GM23338 (cell line): ENCODE data around the gene GJA10.

Experiments used
- EZH2phosphoT487 ChIP-seq: fragments of 200-600 bp; sonication (generic); IDR thresholded peaks from one replicate; pipeline ENCODE4 v1.8.1; 2018; ENCODE audit warnings: antibody characterized with exemption; ENCODE audit not compliant: unreplicated experiment
- JUNB ChIP-seq: IDR thresholded peaks from one replicate; pipeline ENCODE4 v1.6.1; 2016; ENCODE audit warnings: antibody characterized with exemption; ENCODE audit not compliant: unreplicated experiment
- NANOG ChIP-seq: IDR thresholded peaks from 2 replicates; pipeline ENCODE4 v1.6.1; 2016; ENCODE audit warnings: antibody characterized with exemption, borderline replicate concordance
- STAT1 ChIP-seq: IDR thresholded peaks from one replicate; pipeline ENCODE4 v1.6.1; 2016; ENCODE audit warnings: antibody characterized with exemption; ENCODE audit not compliant: unreplicated experiment
- TF ChIP-seq, protein P1 (sequence below), 2 experiments: fragments of 200-600 bp in 1 of 2; sonication (generic) in 1 of 2; conservative IDR thresholded peaks; 2 replicates each; pipeline versions ENCODE4 v1.5.1 to v1.6.1; 2016 to 2017; ENCODE audit warnings: antibody characterized with exemption in 2 of 2, low read depth in 2 of 2, mild to moderate bottlenecking in 2 of 2, moderate library complexity in 1 of 2
- TF ChIP-seq, protein P2 (sequence below): IDR thresholded peaks from one replicate; pipeline ENCODE4 v1.6.1; 2018; ENCODE audit warnings: antibody characterized with exemption; ENCODE audit not compliant: unreplicated experiment

DNA sequence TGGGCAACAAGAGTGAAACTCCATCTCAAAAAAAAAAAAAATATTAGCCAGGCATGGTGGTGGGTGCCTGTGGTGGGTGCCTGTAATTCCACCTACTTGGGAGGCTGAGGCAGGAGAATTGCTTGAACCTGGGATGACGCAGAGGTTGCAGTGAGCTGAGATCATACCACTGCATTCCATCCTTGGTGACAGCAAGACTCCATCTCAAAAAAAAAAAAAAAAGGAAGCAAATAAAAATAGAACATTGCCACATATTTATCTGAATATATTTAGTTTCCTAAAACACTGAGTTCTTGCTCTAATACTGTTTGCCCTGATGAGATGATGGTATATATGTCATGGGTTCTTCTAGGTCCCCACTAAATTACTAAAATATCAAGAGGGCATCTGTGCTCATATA, 36.2 kb upstream of the GJA10 start:
- TF ChIP-seq, protein P1, sequence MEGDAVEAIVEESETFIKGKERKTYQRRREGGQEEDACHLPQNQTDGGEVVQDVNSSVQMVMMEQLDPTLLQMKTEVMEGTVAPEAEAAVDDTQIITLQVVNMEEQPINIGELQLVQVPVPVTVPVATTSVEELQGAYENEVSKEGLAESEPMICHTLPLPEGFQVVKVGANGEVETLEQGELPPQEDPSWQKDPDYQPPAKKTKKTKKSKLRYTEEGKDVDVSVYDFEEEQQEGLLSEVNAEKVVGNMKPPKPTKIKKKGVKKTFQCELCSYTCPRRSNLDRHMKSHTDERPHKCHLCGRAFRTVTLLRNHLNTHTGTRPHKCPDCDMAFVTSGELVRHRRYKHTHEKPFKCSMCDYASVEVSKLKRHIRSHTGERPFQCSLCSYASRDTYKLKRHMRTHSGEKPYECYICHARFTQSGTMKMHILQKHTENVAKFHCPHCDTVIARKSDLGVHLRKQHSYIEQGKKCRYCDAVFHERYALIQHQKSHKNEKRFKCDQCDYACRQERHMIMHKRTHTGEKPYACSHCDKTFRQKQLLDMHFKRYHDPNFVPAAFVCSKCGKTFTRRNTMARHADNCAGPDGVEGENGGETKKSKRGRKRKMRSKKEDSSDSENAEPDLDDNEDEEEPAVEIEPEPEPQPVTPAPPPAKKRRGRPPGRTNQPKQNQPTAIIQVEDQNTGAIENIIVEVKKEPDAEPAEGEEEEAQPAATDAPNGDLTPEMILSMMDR (conservative IDR thresholded peaks at IDR 0.05; ENCODE audit: low read depth in 2 of 2) = no peak
- TF ChIP-seq, protein P2, sequence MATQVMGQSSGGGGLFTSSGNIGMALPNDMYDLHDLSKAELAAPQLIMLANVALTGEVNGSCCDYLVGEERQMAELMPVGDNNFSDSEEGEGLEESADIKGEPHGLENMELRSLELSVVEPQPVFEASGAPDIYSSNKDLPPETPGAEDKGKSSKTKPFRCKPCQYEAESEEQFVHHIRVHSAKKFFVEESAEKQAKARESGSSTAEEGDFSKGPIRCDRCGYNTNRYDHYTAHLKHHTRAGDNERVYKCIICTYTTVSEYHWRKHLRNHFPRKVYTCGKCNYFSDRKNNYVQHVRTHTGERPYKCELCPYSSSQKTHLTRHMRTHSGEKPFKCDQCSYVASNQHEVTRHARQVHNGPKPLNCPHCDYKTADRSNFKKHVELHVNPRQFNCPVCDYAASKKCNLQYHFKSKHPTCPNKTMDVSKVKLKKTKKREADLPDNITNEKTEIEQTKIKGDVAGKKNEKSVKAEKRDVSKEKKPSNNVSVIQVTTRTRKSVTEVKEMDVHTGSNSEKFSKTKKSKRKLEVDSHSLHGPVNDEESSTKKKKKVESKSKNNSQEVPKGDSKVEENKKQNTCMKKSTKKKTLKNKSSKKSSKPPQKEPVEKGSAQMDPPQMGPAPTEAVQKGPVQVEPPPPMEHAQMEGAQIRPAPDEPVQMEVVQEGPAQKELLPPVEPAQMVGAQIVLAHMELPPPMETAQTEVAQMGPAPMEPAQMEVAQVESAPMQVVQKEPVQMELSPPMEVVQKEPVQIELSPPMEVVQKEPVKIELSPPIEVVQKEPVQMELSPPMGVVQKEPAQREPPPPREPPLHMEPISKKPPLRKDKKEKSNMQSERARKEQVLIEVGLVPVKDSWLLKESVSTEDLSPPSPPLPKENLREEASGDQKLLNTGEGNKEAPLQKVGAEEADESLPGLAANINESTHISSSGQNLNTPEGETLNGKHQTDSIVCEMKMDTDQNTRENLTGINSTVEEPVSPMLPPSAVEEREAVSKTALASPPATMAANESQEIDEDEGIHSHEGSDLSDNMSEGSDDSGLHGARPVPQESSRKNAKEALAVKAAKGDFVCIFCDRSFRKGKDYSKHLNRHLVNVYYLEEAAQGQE = no peak
- TF ChIP-seq NANOG (no peak), JUNB (no peak), STAT1 (no peak), EZH2phosphoT487 (no peak)
